Thymus (tissue), 14 donors: ENCODE data around the gene OCA2. TPM values are rescaled to one million over a fixed set of nuclear protein-coding genes. Genes with fewer than 3 reads are reported as not detected.
A peak's percentile ranks its signal among the peaks of the same experiment; 100 is the strongest.
"Not testable (repeated sequence)": the region's sequence is repeated elsewhere in the genome, so short reads cannot be mapped to it uniquely, and the experiment has no call there.

Experiments used
- DNase-seq, 9 donors: peaks; one replicate each; pipeline ENCODE4 v3.0.0-alpha.2; 2013; ENCODE audit warnings: low spot score in 9 of 9, low read depth in 6 of 9, missing footprints in 1 of 9
- H3K27ac ChIP-seq, 2 donors: one replicate each; pipeline ENCODE4 v1.5.1; 2013; ENCODE audit warnings: control low read depth in 1 of 2, low read depth in 1 of 2, low read length in 1 of 2, mild to moderate bottlenecking in 1 of 2, moderate library complexity in 1 of 2
- H3K27me3 ChIP-seq, 2 donors: one replicate each; pipeline ENCODE4 v1.5.1; 2013; ENCODE audit warnings: low read length in 1 of 2; ENCODE audit not compliant: control insufficient read depth in 2 of 2, insufficient read depth in 1 of 2
- H3K36me3 ChIP-seq, 2 donors: one replicate each; pipeline ENCODE4 v1.5.1; 2013; ENCODE audit warnings: low read length in 1 of 2, mild to moderate bottlenecking in 1 of 2, moderate library complexity in 1 of 2; ENCODE audit not compliant: control insufficient read depth in 2 of 2, insufficient read depth in 2 of 2
- H3K4me1 ChIP-seq, 2 donors: one replicate each; pipeline ENCODE4 v1.5.1; 2013; ENCODE audit warnings: low read length in 2 of 2; ENCODE audit not compliant: control insufficient read depth in 2 of 2, insufficient read depth in 2 of 2
- H3K4me3 ChIP-seq, 2 donors: one replicate each; pipeline ENCODE4 v1.5.1; 2013; ENCODE audit warnings: low read length in 2 of 2, control low read depth in 1 of 2, mild to moderate bottlenecking in 1 of 2
- H3K9me3 ChIP-seq, 2 donors: one replicate each; pipeline ENCODE4 v1.5.1; 2013; ENCODE audit warnings: low read length in 1 of 2, mild to moderate bottlenecking in 1 of 2; ENCODE audit not compliant: control insufficient read depth in 2 of 2, insufficient read depth in 1 of 2
- WGBS: extraction: QIAGEN DNeasy Blood & Tissue Kit; methylation state at CpG from one replicate; pipeline ENCODE4 v1.1.7; 2013; 5-methylcytosine and 5-hydroxymethylcytosine counted together
- long read RNA-seq, 10 donors: transcript quantifications; one replicate each; lab custom pipeline, GENCODE V29; 2026
- polyA plus RNA-seq: library from polyadenylated mRNA; stranded (reverse); fragments of 200-250 nt; gene quantifications from one replicate; pipeline ENCODE4 v1.2.3, GENCODE V29; 2013
- total RNA-seq: library from RNA; stranded (reverse); fragments of 120-200 nt; gene quantifications from one replicate; pipeline ENCODE4 v1.2.4, GENCODE V29; 2013
- donor health status: healthy.

OCA2 gene
- 0.99 TPM for total RNA-seq
- 1.2 TPM for polyA plus RNA-seq
- long read RNA-seq, donor 1, result 0 reads
- long read RNA-seq, donor 2, result 0 reads
- long read RNA-seq, donor 3, result 0 reads
- long read RNA-seq, donor 4, result 0 reads
- long read RNA-seq, donor 5, result 0 reads
- long read RNA-seq, donor 6, result 0 reads
- long read RNA-seq, donor 7, result 0 reads
- long read RNA-seq, donor 8, result 0 reads
- long read RNA-seq, donor 9, result 0 reads
- long read RNA-seq, donor 10, result 0 reads

DNA sequence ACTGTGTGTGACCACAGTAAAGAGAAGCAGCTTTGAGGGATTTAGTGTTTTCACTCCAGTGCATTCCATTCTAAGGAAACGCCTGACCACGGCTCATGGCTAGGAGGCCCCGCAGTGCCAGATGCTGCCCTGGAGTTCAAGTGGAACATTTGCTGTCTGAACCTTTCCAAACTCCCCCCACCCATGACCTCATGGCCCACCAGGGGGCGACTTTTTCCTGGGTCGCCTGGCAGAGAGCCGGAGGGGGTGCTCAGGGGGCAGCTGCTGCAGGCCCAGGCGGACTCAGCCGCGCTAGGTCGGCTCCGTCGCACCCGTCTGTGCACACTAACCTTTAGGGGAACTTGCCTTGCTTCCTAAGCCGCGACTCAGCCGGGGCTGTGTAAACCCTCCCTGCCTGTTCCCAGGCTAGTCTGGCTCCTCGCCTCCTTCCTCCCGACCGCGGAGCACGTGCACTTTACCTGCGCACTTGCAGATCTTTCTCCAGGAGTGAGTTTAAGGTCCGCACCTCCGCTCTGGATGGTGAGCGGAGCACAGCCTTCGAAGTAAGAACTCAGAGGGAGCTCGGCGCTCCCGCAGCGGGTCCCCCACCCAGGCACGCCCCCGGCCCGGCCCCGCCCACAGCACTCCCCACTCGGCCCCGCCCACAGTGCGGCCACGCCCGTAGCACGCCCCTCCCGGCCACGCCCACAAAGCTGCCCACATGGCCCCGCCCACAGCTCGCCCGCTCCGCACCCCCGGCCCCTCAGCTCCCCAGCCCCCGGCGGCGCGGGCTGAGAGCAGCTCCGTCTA, at the start of gene OCA2:
TSS of gene OCA2 (minus strand) at position 550 of the 789 bp plus-strand sequence. CDS start 17,441 bp downstream, outside the sequence.
- peak within 1 kb of the TSS in 1 of 2 donors; percentile 28 for H3K4me3 ChIP-seq
- no peaks in the 10 kb centered on the region for H3K36me3 ChIP-seq
- peak in 5 of 9 donors; percentile 51 to 73 (median 63) for DNase-seq
- H3K27me3 ChIP-seq, result peaks cover 67 to 86% of the 10 kb centered on the region in 2 donors
- WGBS, result 4% methylated on average over 52 of the region's 52 CpGs
- no peak within 1 kb of the TSS for H3K27ac ChIP-seq
- peaks cover 2 to 3% of the 10 kb centered on the region in 2 donors for H3K9me3 ChIP-seq
- H3K4me1 ChIP-seq, result peaks cover 24 to 29% of the 10 kb centered on the region in 2 donors

DNA sequence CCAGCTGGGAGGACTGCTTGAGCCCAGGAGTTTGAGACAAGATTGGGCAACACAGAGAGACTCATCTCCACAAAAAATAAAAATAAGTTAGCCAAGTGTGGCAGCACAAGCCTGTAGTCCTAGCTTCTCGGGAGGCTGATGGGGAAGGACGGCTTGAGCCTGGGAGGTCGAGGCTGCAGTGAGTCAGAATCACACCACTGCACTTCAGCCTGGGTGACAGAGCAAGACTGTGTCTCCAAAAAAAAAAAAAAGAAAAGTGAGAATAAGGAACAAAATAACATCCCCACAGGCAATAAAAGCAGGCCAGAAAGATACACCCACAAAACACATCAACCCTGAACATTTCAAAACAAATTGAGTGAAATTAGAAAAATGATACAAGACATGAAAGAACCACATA, 48.7 kb upstream of the OCA2 start:
- H3K27ac ChIP-seq, result no peak overlapping the region
- no peak overlapping the region for H3K4me3 ChIP-seq
- no peaks in the 10 kb centered on the region for H3K27me3 ChIP-seq
- H3K36me3 ChIP-seq, result peaks cover 21 to 37% of the 10 kb centered on the region in 2 donors
- no peak for DNase-seq
- H3K4me1 ChIP-seq, result no peaks in the 10 kb centered on the region
- H3K9me3 ChIP-seq, result peaks cover 0 to 2% of the 10 kb centered on the region in 2 donors
- 99% methylated on average over 3 of the region's 3 CpGs for WGBS

- not testable (repeated sequence) for DNase-seq
Measured at GRCh38 chr15:28145419-28145818, 46.3 kb upstream of the OCA2 start.

GRCh38 chr15:28140062-28140461, 40.9 kb upstream of the OCA2 start:
- peaks cover 19 to 27% of the 10 kb centered on the region in 2 donors for H3K36me3 ChIP-seq
- peaks cover 0 to 2% of the 10 kb centered on the region in 2 donors for H3K4me1 ChIP-seq
- no peaks in the 10 kb centered on the region for H3K9me3 ChIP-seq
- no peaks in the 10 kb centered on the region for H3K27me3 ChIP-seq
- H3K4me3 ChIP-seq, result no peak overlapping the region
- WGBS, result 91% methylated on average over 6 of the region's 6 CpGs
- no peak for DNase-seq
- no peak overlapping the region for H3K27ac ChIP-seq

More at GRCh38 chr15:28145419-28145818, 46.3 kb upstream of the OCA2 start:
- 98% methylated on average over 4 of the region's 4 CpGs for WGBS
- not testable (repeated sequence) for H3K27me3 ChIP-seq, H3K4me1 ChIP-seq, H3K4me3 ChIP-seq, H3K27ac ChIP-seq, H3K9me3 ChIP-seq
- peaks cover 24 to 43% of the 10 kb centered on the region in 2 donors for H3K36me3 ChIP-seq

GRCh38 chr15:28137408-28138039, 38.4 kb upstream of the OCA2 start:
- H3K36me3 ChIP-seq, result peaks cover 4 to 11% of the 10 kb centered on the region in 2 donors
- DNase-seq, H3K27me3 ChIP-seq, H3K4me3 ChIP-seq, H3K27ac ChIP-seq, H3K9me3 ChIP-seq, H3K4me1 ChIP-seq: not testable (repeated sequence)
- WGBS, result 78% methylated on average over 9 of the region's 9 CpGs

DNA sequence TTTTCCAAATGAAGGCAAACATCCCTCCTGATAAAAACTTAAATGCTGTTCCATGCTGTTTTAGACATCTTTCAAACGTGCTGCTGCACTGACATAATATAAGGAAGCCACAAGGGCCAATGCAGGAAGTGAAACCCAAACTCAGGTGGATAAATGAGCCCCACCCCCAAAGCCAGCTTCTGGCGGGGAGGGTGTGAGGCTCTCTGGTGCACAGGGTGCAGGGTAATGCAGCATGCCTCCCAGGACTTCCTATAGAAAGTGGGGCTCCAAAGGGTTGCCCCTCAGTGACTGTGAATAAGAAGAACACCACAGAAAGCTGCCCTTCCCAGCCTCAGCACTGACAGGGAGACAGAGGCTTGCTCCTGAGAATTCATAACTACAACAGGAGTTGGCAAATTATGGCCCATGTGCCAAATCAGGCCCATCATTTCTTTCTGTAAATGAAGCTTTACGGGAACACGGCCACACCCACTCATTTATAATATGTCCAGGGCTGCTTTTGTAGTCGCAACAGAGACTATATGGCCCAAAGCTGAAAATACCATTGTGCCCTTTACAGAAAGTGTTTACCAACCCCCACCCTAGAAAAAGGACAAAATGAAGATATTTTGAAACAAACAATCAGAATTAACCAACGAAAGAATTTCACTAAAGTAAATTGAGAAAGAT, 37.3 kb upstream of the OCA2 start:
- H3K36me3 ChIP-seq, result peaks cover 10 to 20% of the 10 kb centered on the region in 2 donors
- H3K27ac ChIP-seq, H3K4me3 ChIP-seq, H3K27me3 ChIP-seq, H3K4me1 ChIP-seq, H3K9me3 ChIP-seq: not testable (repeated sequence)
- WGBS, result 65% methylated on average over 6 of the region's 6 CpGs
- peak in 5 of 9 donors; percentile 10 to 50 (median 26) for DNase-seq

DNA sequence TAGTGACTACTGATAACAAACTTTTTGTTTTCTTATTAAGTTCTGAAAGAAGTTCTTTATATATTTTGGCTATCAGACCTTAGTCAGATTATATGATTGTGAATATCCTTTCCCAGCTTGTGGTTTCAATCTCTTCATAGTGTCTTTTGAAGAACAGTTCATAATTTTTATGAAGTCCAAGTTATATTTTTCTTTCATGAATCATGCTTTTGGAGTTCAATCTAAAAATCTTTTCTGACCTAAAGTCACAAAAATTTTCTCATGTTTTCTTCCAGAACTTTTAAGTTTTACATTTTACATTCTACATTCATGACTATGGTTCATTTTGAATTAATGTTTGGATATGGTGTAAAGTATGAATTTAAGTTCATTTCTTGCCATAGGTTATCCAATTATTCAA, 34.2 kb upstream of the OCA2 start:
- Histone ChIP-seq H3K4me1 (peaks cover 0 to 2% of the 10 kb centered on the region in 2 donors), H3K9me3 (no peaks in the 10 kb centered on the region), H3K27ac (no peak overlapping the region), H3K4me3 (no peak overlapping the region), H3K27me3 (no peaks in the 10 kb centered on the region), H3K36me3 (peaks cover 13 to 36% of the 10 kb centered on the region in 2 donors)
- no peak for DNase-seq

DNA sequence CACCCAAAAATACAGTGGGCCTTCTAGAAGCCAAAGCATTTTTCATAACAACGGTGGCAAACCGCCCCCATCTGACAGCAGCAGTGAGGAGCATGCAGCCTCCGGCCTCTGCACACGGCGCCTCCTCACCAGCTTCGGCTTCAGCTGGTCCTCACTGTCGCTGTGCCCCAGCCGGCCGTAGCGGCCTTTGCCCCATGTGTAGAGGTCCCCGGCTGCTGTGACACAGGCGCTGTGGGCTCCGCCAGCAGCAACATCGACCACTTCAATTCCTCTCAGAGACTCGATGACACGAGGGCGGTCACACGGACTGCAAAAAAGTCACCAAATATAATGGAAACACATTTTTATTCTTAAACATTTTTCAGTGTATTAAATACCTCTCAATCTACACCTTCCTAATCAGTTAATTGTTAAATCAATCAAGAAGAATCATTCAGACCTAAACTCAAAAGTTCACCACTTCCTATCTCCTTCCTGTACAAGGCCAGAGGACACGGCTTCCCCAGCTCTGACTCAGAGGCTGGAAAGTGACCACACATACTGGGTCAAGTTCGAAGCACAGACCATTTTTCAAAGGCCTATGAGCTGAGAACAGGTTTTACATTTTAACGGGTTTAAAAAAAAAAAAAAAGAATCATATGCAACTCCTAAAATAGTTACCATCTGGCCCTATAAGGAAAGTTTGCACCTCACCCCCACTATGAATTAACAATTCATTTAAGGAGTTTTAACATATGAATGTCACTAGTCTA, 33.6 kb upstream of the OCA2 start:
- 96% methylated on average over 21 of the region's 21 CpGs for WGBS
- no peak overlapping the region for H3K27ac ChIP-seq
- H3K4me1 ChIP-seq, result peaks cover 0 to 2% of the 10 kb centered on the region in 2 donors
- no peak for DNase-seq
- no peaks in the 10 kb centered on the region for H3K27me3 ChIP-seq
- no peaks in the 10 kb centered on the region for H3K9me3 ChIP-seq
- peaks cover 11 to 40% of the 10 kb centered on the region in 2 donors for H3K36me3 ChIP-seq
- H3K4me3 ChIP-seq, result no peak overlapping the region
